ACC112 (cell line): ENCODE measurements around the gene WDR82.

Source experiments
- H2AFZ ChIP-seq: fragments of 200-600 bp; sonication (generic); one replicate; pipeline ENCODE4 v1.6.0; 2017; ENCODE audit warnings: antibody characterized with exemption, low read length; ENCODE audit not compliant: unreplicated experiment
- H3K27ac ChIP-seq: fragments of 200-600 bp; sonication (generic); 2 replicates; pipeline ENCODE4 v1.5.1; 2014; ENCODE audit warnings: low read depth, mild to moderate bottlenecking, antibody characterized with exemption, low read length, moderate library complexity
- H3K27me3 ChIP-seq: fragments of 200-600 bp; sonication (generic); 2 replicates; pipeline ENCODE4 v1.6.1; 2014; ENCODE audit warnings: mild to moderate bottlenecking, antibody characterized with exemption, low read length, moderate library complexity, mixed read lengths; ENCODE audit not compliant: insufficient read depth
- H3K36me3 ChIP-seq: fragments of 200-600 bp; sonication (generic); 2 replicates; pipeline ENCODE4 v1.6.1; 2016; ENCODE audit warnings: mild to moderate bottlenecking, antibody characterized with exemption, low read length, moderate library complexity, mixed read lengths; ENCODE audit not compliant: insufficient read depth
- H3K4me1 ChIP-seq: fragments of 200-600 bp; sonication (generic); one replicate; pipeline ENCODE4 v1.6.1; 2016; ENCODE audit warnings: low read length, mixed read lengths; ENCODE audit not compliant: insufficient read depth, unreplicated experiment, control insufficient read depth
- H3K4me3 ChIP-seq: fragments of 200-600 bp; sonication (generic); 2 replicates; pipeline ENCODE4 v1.5.1; 2014; ENCODE audit warnings: mild to moderate bottlenecking, low read depth, low read length
- H3K79me2 ChIP-seq: fragments of 200-600 bp; sonication (generic); one replicate; pipeline ENCODE4 v1.6.0; 2016; ENCODE audit warnings: low read length; ENCODE audit not compliant: control insufficient read depth, unreplicated experiment, insufficient read depth

Gene WDR82

GRCh38 chr3:52305926-52306325 is 27.5 kb upstream of the WDR82 start:
- no peaks in the 10 kb centered on the region for H3K36me3 ChIP-seq
- H3K27me3 ChIP-seq: no peaks in the 10 kb centered on the region
- H3K4me1 ChIP-seq: peaks cover 6% of the 10 kb centered on the region
- no peaks in the 10 kb centered on the region for H3K79me2 ChIP-seq
- no peak overlapping the region for H2AFZ ChIP-seq
- H3K27ac ChIP-seq: no peak overlapping the region
- no peak overlapping the region for H3K4me3 ChIP-seq

- H3K4me3 ChIP-seq: no peak overlapping the region
Observed at GRCh38 chr3:52303811-52304210, 25.4 kb upstream of the WDR82 start.

GRCh38 chr3:52302426-52303145 is 24.1 kb upstream of the WDR82 start:
- Histone ChIP-seq H3K79me2 (no peaks in the 10 kb centered on the region), H3K36me3 (no peaks in the 10 kb centered on the region)

More at GRCh38 chr3:52303811-52304210, 25.4 kb upstream of the WDR82 start:
- Histone ChIP-seq H3K27ac (no peak overlapping the region), H3K27me3 (no peaks in the 10 kb centered on the region), H2AFZ (no peak overlapping the region), H3K4me1 (peaks cover 12% of the 10 kb centered on the region), H3K36me3 (no peaks in the 10 kb centered on the region), H3K79me2 (no peaks in the 10 kb centered on the region)

DNA sequence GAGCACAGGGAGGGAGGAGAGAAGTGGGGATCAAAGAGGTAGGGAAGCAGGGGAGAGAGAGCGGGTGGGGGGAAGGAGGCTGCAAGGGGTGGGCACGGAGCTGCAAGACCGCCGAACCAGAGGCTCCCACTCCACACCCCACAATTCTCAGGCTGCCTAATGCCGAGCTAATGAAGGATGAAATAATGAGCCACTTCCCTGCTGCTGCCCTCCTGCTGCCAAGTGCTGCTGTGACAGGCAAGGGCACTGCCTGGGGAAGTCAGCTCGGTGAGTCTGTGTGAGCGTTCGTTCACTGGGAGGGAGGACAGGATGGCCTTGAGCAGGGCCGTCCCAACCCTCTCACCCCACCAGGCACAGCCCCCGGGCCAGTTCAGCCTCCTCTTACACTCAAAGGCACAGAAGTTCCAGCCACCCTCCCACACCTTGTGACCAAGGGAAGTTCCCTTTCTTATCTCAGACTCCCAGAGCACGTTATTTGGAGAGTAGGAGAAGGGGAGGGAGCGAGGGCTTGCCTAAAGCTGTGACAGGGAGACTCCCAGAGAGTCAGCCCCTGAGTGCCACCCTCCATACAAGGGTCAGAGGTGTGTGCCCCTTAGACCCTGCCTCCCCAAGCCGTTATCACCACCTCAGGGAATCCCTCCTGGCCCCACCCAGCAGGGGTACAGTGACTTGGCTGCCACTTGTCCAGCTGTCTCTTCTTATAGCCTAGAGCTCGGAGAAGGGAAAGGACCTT is 21.6 kb upstream of the WDR82 start:
- H3K4me1 ChIP-seq: peaks cover 12% of the 10 kb centered on the region
- H3K79me2 ChIP-seq: no peaks in the 10 kb centered on the region
- H3K36me3 ChIP-seq: no peaks in the 10 kb centered on the region
- H3K27ac ChIP-seq: no peak overlapping the region
- no peaks in the 10 kb centered on the region for H3K27me3 ChIP-seq
- no peak overlapping the region for H3K4me3 ChIP-seq
- no peak overlapping the region for H2AFZ ChIP-seq

More at GRCh38 chr3:52302426-52303145, 24.1 kb upstream of the WDR82 start:
- H3K4me1 ChIP-seq: peaks cover 12% of the 10 kb centered on the region
- H2AFZ ChIP-seq: no peak overlapping the region
- no peaks in the 10 kb centered on the region for H3K27me3 ChIP-seq
- no peak overlapping the region for H3K27ac ChIP-seq
- H3K4me3 ChIP-seq: no peak overlapping the region

DNA sequence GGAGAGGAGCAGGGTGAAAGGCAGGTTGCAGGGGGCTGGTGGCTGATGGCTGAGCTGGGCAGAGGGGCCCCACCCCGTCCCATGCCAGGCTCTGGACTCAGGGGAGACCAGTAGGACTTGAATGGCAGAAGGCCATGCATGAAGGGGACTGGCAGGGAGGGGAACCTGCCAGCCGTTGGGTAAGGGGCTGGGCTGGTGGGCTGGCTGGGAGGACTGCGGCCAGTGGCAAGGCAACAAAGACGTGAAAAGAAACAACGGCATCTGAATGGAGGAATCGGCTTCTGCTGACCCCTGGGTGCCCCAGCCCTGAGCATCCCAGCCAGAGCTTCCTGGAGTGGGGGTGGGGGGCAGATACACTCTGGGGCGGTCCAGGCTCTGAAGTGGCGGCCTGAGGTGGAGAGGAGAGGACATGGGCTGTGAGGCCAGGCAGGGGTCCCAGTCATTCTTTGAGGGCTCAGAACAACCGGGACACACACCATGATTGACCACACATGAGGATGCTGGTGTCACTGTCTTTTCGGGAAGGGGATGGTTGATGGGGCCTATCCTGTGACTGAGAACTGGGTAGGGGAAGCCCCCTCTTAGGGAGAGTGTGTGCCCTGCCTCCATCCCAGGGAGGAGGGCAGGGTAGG is 20.9 kb upstream of the WDR82 start:
- Histone ChIP-seq H3K4me1 (peaks cover 12% of the 10 kb centered on the region), H2AFZ (no peak overlapping the region), H3K36me3 (no peaks in the 10 kb centered on the region), H3K79me2 (no peaks in the 10 kb centered on the region), H3K4me3 (no peak overlapping the region), H3K27me3 (no peaks in the 10 kb centered on the region), H3K27ac (no peak overlapping the region)

- no peak overlapping the region for H3K4me3 ChIP-seq
- H3K27me3 ChIP-seq: no peaks in the 10 kb centered on the region
- no peaks in the 10 kb centered on the region for H3K36me3 ChIP-seq
- H3K4me1 ChIP-seq: peaks cover 12% of the 10 kb centered on the region
- no peaks in the 10 kb centered on the region for H3K79me2 ChIP-seq
- H3K27ac ChIP-seq: no peak overlapping the region
- no peak overlapping the region for H2AFZ ChIP-seq
Observed at GRCh38 chr3:52298149-52299098, 20.0 kb upstream of the WDR82 start.

DNA sequence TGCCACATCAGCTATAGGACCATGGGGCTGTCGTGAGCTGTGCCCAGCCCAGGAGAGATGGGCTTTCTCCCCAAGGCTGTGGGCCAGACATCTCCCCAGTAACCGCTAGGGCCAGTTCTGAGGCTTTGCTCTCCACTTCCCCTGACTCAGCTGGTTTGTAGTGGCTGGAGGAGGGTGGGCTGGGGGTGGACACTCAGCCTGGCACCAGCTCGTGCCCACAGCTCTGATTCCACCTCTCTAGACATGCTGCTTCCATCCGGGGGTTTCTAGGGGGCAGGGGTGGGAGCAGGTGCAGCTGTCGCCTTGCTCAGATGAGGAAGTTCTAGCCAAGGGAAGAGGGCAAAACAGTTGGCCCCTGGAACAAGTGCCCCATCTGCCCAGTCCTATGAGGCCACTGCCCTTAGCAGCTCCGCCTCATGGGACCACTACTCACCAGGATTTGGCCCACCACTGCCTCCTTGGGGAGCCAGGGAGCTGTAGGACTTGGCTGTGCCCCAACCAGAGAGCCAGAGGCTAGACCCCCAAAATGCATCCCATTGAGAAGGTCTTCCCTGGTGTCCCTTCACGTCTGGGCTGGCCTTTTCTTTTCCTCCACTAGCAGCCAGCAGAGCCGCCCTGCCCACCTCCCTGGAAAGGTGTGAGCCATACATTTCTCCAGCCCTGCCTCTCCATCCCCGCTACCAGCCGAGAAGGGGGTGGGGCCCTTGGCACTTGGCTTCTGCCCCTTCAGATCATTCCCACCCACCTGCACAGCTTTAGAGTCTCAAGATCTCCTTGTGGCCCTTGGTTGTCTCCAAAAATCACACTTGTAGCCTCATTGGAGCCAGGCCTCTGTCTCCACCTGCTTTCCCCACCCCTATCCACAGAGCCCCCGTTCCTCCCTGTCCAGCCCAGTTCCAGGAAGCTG is 19.0 kb upstream of the WDR82 start:
- no peak overlapping the region for H3K27ac ChIP-seq
- peaks cover 12% of the 10 kb centered on the region for H3K4me1 ChIP-seq
- H3K4me3 ChIP-seq: no peak overlapping the region
- no peaks in the 10 kb centered on the region for H3K27me3 ChIP-seq
- H2AFZ ChIP-seq: no peak overlapping the region
- H3K79me2 ChIP-seq: no peaks in the 10 kb centered on the region
- H3K36me3 ChIP-seq: no peaks in the 10 kb centered on the region

DNA sequence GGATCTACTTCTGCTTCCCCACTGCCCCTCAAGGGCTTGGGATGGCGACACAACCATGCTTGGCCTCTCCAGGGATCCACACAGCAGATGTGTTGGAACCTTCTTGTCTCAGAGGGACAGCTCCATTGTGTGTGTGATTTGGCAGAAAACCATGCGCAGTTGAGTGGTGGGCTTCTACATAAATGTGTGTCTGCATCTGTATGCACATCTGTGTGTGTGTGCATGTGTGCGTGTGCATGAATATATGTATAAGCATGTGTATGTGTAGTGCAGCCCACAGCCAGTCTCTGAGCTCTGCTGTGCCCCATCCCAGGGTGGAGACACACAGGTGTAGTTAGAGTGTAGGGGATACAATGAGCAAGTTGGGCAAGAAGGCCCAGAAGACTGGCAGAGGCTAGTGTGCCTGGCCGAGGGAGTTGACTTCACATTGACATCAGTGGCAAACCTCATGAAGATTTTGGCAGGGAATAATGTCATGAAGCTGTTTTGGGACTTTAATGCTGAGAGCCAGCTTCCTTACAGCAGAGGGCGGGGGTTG is 17.3 kb upstream of the WDR82 start:
- Histone ChIP-seq H3K27ac (no peak overlapping the region), H3K4me1 (peaks cover 9% of the 10 kb centered on the region), H2AFZ (no peak overlapping the region), H3K4me3 (no peak overlapping the region), H3K79me2 (no peaks in the 10 kb centered on the region), H3K27me3 (no peaks in the 10 kb centered on the region), H3K36me3 (no peaks in the 10 kb centered on the region)

GRCh38 chr3:52294320-52295150 is 16.1 kb upstream of the WDR82 start:
- no peak overlapping the region for H2AFZ ChIP-seq
- no peaks in the 10 kb centered on the region for H3K79me2 ChIP-seq
- H3K27me3 ChIP-seq: no peaks in the 10 kb centered on the region
- no peak overlapping the region for H3K27ac ChIP-seq
- no peak overlapping the region for H3K4me3 ChIP-seq
- no peaks in the 10 kb centered on the region for H3K4me1 ChIP-seq
- H3K36me3 ChIP-seq: no peaks in the 10 kb centered on the region
